ENCODE results near the gene SETD7. TPM values are rescaled to one million over a fixed set of nuclear protein-coding genes. Genes with fewer than 3 reads are reported as not detected.

The SETD7 gene
- total RNA-seq, 1 donor from 2014 or later, result 11.9 TPM

DNA sequence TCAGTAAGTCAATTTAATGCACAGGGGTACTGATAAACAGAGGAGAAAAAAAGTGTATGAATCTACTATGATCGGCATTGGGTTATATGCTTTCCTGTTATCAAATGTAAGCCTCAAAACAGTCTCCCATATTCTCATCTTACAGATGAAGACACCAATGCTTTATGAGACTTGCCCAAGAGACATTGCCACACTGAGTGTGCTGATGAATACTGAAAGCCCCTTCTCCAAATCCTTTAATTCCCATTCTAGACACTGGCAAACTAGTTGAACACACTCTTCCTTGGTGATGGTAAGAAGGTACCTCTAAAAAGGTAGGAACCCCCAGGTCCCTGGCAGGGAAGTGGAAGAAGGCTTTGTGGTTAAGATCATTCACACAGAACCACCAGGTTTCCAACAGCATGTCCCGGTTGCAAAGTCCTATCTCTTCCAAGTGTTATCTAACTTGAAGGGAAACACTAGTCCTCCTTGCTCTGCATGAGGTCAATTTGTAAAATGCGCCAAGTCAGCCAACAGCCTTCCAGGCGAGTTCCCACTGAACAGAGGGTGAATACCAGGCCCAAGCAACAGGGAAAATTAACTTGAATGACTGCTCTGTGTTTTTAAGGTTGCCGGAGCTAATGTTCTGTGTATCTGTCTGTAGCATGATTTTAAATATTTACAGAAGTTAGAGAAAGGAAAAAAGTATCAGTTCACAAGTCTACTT lies 5.1 kb downstream of the SETD7 start:
- H3K4me3 Mint-ChIP-seq (ENCODE audit: low read depth), result no peak overlapping the region
- H3K4me1 Mint-ChIP-seq (ENCODE audit: low read depth), result peaks cover 31% of the 10 kb centered on the region
- TF ChIP-seq, protein P1, sequence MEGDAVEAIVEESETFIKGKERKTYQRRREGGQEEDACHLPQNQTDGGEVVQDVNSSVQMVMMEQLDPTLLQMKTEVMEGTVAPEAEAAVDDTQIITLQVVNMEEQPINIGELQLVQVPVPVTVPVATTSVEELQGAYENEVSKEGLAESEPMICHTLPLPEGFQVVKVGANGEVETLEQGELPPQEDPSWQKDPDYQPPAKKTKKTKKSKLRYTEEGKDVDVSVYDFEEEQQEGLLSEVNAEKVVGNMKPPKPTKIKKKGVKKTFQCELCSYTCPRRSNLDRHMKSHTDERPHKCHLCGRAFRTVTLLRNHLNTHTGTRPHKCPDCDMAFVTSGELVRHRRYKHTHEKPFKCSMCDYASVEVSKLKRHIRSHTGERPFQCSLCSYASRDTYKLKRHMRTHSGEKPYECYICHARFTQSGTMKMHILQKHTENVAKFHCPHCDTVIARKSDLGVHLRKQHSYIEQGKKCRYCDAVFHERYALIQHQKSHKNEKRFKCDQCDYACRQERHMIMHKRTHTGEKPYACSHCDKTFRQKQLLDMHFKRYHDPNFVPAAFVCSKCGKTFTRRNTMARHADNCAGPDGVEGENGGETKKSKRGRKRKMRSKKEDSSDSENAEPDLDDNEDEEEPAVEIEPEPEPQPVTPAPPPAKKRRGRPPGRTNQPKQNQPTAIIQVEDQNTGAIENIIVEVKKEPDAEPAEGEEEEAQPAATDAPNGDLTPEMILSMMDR (IDR thresholded peaks at IDR 0.05; ENCODE audit: unreplicated experiment), result no peak
- peaks cover 5% of the 10 kb centered on the region for H3K36me3 Mint-ChIP-seq (ENCODE audit: insufficient read depth)
- no peak for DNase-seq (ENCODE audit: low spot score, unreplicated experiment)
- peak overlapping the region; percentile 10 for H3K27ac Mint-ChIP-seq
- no peaks in the 10 kb centered on the region for H3K9me3 Mint-ChIP-seq (ENCODE audit: low read depth)
- H3K27me3 Mint-ChIP-seq, result no peaks in the 10 kb centered on the region

DNA sequence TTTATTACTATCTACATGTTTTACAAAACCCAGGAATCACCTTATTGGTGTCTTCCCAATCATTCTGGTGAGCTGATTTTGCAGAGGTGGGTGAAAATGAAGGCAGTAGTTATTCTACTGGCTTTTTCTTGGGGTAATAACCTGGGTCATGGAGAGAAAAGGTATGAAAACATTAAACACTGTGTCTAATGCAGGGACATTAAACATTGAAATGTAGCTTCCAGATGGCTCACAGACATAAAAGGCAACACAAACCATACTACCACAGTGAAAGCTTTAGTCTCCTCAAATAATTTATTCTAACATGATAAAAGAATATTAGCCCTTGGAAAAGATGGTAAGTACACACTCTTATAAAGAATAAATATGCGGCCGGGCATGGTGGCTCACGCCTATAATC lies 8.0 kb downstream of the SETD7 start:
- DNase-seq (ENCODE audit: low spot score, unreplicated experiment), result no peak
- Mint-ChIP-seq H3K27me3 (no peaks in the 10 kb centered on the region), H3K27ac (no peak overlapping the region), H3K9me3 (ENCODE audit: low read depth) (no peaks in the 10 kb centered on the region), H3K4me1 (ENCODE audit: low read depth) (peaks cover 16% of the 10 kb centered on the region), H3K4me3 (ENCODE audit: low read depth) (no peak overlapping the region), H3K36me3 (ENCODE audit: insufficient read depth) (peaks cover 12% of the 10 kb centered on the region)
- TF ChIP-seq, protein P1 (IDR thresholded peaks at IDR 0.05; ENCODE audit: unreplicated experiment), result no peak

DNA sequence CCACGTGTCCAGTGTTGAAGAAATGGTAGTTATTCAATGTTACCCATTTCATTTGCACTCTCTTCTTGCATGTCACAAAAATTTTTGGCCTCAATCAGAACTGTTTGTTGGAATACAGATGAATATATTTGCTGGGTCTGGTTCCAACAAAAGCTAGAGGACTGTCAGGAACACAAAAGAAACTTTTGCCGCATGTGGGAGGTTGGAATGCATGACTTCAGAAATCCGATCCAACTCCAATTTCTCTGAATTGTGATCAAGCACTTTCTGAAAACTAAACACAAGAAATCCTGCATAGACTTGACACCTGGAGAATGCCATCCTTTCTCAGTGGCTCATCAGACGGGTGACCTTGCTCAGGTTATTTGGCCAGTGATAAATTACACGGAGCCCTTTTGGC lies 15.4 kb downstream of the SETD7 start:
- Mint-ChIP-seq H3K4me1 (ENCODE audit: low read depth) (no peaks in the 10 kb centered on the region), H3K4me3 (ENCODE audit: low read depth) (no peak overlapping the region), H3K9me3 (ENCODE audit: low read depth) (no peaks in the 10 kb centered on the region), H3K27me3 (no peaks in the 10 kb centered on the region), H3K27ac (no peak overlapping the region), H3K36me3 (ENCODE audit: insufficient read depth) (peaks cover 18% of the 10 kb centered on the region)
- TF ChIP-seq, protein P1 (IDR thresholded peaks at IDR 0.05; ENCODE audit: unreplicated experiment), result no peak
- no peak for DNase-seq (ENCODE audit: low spot score, unreplicated experiment)

DNA sequence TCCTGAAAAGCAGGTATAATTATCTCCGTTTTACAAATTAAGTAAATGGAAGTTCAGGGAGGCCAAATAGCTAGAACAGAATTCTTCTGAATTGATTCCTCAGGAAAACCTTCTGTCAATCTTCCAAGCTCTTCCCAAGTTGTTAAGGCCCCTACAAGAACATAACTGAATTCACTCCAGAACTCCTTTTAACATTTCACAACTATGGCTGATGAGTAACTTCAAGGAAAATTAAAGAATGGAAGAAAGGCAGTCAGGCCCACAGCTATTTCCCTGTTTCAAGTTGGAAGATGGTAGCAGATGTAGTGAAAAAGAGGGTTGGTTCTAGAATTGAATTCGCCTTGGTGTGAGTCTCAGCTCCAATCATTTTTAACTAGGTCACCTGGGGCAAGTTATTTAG lies 15.9 kb downstream of the SETD7 start:
- Mint-ChIP-seq H3K4me3 (ENCODE audit: low read depth) (no peak overlapping the region), H3K27me3 (no peaks in the 10 kb centered on the region), H3K4me1 (ENCODE audit: low read depth) (peaks cover 3% of the 10 kb centered on the region), H3K9me3 (ENCODE audit: low read depth) (no peaks in the 10 kb centered on the region), H3K27ac (no peak overlapping the region), H3K36me3 (ENCODE audit: insufficient read depth) (peaks cover 18% of the 10 kb centered on the region)
- TF ChIP-seq, protein P1 (IDR thresholded peaks at IDR 0.05; ENCODE audit: unreplicated experiment), result no peak
- no peak for DNase-seq (ENCODE audit: low spot score, unreplicated experiment)

DNA sequence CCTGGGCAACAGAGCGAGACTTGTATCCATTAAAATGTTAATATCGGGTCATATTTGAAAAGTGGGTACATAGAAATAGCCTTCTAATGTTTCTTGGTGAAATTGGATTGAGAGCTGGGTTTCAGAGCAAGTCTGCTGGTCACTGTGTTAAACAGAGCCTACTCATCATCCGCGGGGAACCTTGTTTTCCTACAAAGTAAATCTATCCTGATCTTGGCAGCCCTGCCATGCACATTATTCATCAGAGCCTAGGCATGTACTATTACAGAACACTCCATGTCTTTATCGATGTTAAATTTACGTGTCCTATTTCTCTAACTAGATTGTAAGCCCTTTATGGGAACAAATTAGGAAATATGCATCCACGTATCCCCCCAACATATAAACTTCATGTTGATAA lies 18.7 kb downstream of the SETD7 start:
- H3K4me1 Mint-ChIP-seq (ENCODE audit: low read depth), result peaks cover 5% of the 10 kb centered on the region
- H3K4me3 Mint-ChIP-seq (ENCODE audit: low read depth), result no peak overlapping the region
- no peaks in the 10 kb centered on the region for H3K9me3 Mint-ChIP-seq (ENCODE audit: low read depth)
- TF ChIP-seq, protein P1 (IDR thresholded peaks at IDR 0.05; ENCODE audit: unreplicated experiment), result no peak
- H3K27me3 Mint-ChIP-seq, result no peaks in the 10 kb centered on the region
- no peak overlapping the region for H3K27ac Mint-ChIP-seq
- peaks cover 14% of the 10 kb centered on the region for H3K36me3 Mint-ChIP-seq (ENCODE audit: insufficient read depth)
- no peak for DNase-seq (ENCODE audit: low spot score, unreplicated experiment)
